ENCODE results near the gene RAP1A. TPM values are rescaled to one million over a fixed set of nuclear protein-coding genes. Genes with fewer than 3 reads are reported as not detected.

The RAP1A gene
- total RNA-seq, 4 donors from 2014 or later = 61.4 to 167 (median 95.0) TPM

GRCh38 chr1:111736548-111737215, 117.1 kb downstream of the RAP1A start:
- TF ChIP-seq, protein P1, sequence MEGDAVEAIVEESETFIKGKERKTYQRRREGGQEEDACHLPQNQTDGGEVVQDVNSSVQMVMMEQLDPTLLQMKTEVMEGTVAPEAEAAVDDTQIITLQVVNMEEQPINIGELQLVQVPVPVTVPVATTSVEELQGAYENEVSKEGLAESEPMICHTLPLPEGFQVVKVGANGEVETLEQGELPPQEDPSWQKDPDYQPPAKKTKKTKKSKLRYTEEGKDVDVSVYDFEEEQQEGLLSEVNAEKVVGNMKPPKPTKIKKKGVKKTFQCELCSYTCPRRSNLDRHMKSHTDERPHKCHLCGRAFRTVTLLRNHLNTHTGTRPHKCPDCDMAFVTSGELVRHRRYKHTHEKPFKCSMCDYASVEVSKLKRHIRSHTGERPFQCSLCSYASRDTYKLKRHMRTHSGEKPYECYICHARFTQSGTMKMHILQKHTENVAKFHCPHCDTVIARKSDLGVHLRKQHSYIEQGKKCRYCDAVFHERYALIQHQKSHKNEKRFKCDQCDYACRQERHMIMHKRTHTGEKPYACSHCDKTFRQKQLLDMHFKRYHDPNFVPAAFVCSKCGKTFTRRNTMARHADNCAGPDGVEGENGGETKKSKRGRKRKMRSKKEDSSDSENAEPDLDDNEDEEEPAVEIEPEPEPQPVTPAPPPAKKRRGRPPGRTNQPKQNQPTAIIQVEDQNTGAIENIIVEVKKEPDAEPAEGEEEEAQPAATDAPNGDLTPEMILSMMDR (IDR thresholded peaks at IDR 0.05; ENCODE audit: low read depth) = no peak

DNA sequence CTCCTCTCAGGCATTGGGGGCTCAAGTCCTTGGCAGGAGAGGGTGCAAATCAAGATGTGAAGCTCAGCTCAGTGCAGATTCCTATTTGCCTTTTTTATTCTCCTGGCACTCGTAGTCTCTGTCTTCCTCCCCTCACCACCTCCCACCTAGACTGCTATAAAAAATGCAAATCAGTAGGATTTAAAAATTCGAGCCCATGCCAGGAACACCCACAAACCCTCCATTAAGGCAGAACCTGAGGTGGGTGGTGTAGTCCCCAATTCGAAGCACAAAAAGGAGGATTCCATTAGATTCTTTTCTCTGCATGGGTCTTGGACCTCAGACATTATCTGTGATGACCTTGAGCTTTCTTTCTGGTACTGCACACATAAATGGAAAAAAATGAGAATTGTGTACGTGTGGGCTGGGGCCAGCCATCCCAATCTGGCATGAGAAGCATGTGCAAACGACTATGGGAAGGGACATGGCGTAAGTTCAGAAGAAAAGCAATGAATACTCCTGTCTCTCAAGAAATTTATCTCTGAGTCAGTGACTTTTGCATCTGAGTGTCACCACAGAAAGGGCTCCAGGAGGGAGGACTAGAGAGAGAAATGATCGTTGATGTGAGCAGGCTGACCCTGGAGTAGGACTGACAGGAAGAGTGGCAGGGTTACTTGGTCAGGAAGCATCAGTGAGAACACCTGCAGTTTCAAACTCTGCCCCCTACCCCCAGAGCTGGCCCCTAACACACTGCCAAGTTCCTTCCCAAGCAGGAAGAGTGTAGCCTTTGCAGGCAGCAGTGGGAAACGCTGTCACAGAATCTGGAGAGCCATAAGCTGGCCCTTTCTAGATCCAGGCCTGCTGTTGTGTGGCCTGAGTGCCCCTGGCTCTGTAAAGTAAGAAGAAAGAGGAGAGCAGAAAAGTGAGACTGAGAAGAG, 117.9 kb downstream of the RAP1A start:
- TF ChIP-seq, protein P1 (IDR thresholded peaks at IDR 0.05; ENCODE audit: low read depth) = no peak

- TF ChIP-seq, protein P1 (IDR thresholded peaks at IDR 0.05; ENCODE audit: low read depth) = no peak
These were observed 118.5 kb downstream of the RAP1A start for GRCh38 chr1:111738133-111738435.

- TF ChIP-seq, protein P1 (IDR thresholded peaks at IDR 0.05; ENCODE audit: low read depth) = no peak
These were observed 119.0 kb downstream of the RAP1A start for GRCh38 chr1:111738436-111739193.

GRCh38 chr1:111739194-111739924, 119.8 kb downstream of the RAP1A start, which contains the start of gene INKA2:
INKA2 (minus strand) TSS chr1:111739395; CDS start chr1:111739242, 153 bp downstream.
- TF ChIP-seq, protein P1 (IDR thresholded peaks at IDR 0.05; ENCODE audit: low read depth) = no peak

- TF ChIP-seq, protein P1 (IDR thresholded peaks at IDR 0.05; ENCODE audit: low read depth) = no peak
These were observed 120.6 kb downstream of the RAP1A start for GRCh38 chr1:111739925-111740765.
